Kidney (tissue), 14 donors: ENCODE data around the gene ENOX1. TPM values are rescaled to one million over a fixed set of nuclear protein-coding genes. Genes with fewer than 3 reads are reported as not detected.

Experiments used
- DNase-seq, 5 donors: peaks; one replicate each; pipeline ENCODE4 v3.0.0-alpha.2; 2013 to 2020
- FAIRE-seq: peaks from 2 replicates; lab custom pipeline; 2012; peaks lifted over from hg19 to GRCh38; lab: Jason Lieb, UNC
- H3K27ac ChIP-seq, 2 donors: one replicate each; pipeline ENCODE4 v1.7.0; 2013; ENCODE audit warnings: low read depth in 2 of 2, low read length in 2 of 2, inconsistent platforms in 1 of 2
- H3K27me3 ChIP-seq: one replicate; pipeline ENCODE4 v1.7.1; 2013; ENCODE audit warnings: low read length, inconsistent platforms; ENCODE audit not compliant: control insufficient read depth, insufficient read depth
- H3K36me3 ChIP-seq, 3 donors: one replicate each; pipeline versions ENCODE4 v1.7.0 to v1.7.1; 2013; ENCODE audit warnings: low read length in 3 of 3, control low read depth in 1 of 3, inconsistent platforms in 1 of 3; ENCODE audit not compliant: insufficient read depth in 3 of 3, control insufficient read depth in 2 of 3
- H3K4me1 ChIP-seq, 3 donors: one replicate each; pipeline versions ENCODE4 v1.7.0 to v1.7.1; 2013; ENCODE audit warnings: low read length in 3 of 3, inconsistent platforms in 1 of 3, low read depth in 1 of 3; ENCODE audit not compliant: control insufficient read depth in 2 of 3, insufficient read depth in 2 of 3
- H3K4me3 ChIP-seq, 3 donors: one replicate each; pipeline versions ENCODE4 v1.7.0 to v1.8.1; 2013; ENCODE audit warnings: low read length in 3 of 3, control low read depth in 1 of 3, inconsistent platforms in 1 of 3
- H3K9ac ChIP-seq, 3 donors: one replicate each; pipeline versions ENCODE4 v1.7.0 to v1.7.1; 2013; ENCODE audit warnings: low read length in 3 of 3, control low read depth in 1 of 3, inconsistent platforms in 1 of 3
- H3K9me3 ChIP-seq, 3 donors: one replicate each; pipeline versions ENCODE4 v1.7.0 to v1.7.1; 2013; ENCODE audit warnings: low read length in 3 of 3, control low read depth in 1 of 3, inconsistent platforms in 1 of 3; ENCODE audit not compliant: control insufficient read depth in 2 of 3, insufficient read depth in 1 of 3
- intact Hi-C: fragments of 100-400 bp; cut with DNase I; formaldehyde crosslinking; loops from one replicate; pipeline ENCODE4 v1.11.1; 2022
- polyA plus RNA-seq: library from polyadenylated mRNA; stranded (reverse); fragments of 350-450 nt; fragmentation: Illumina TruSeq; extraction: RNeasy Lipid Tissue Mini Kit (QIAGEN cat#74804); gene quantifications from one replicate; pipeline ENCODE4 v1.2.3, GENCODE V29; 2014; ENCODE audit warnings: low read depth, low replicate concordance; ENCODE audit not compliant: insufficient read depth
- total RNA-seq: library from RNA; stranded (reverse); fragmentation: NEBNext Ultra II Directional; extraction: Animal tissue kit (Norgen Biotek cat#: 25700); gene quantifications from one replicate; pipeline ENCODE4 v1.2.1, GENCODE V29; 2021
- TF ChIP-seq, protein P1 (sequence below): IDR thresholded peaks from 3 replicates; pipeline ENCODE4 v1.5.1; 2012; ENCODE audit warnings: mild to moderate bottlenecking, moderate library complexity, borderline replicate concordance; ENCODE audit not compliant: insufficient read depth; ENCODE audit errors: extremely low read depth
- donor health status: control.
- donor health status: control.
- donor health status: control.
- donor health status: control.
- donor health status: control.
- donor health status: DM: yes; HTN: yes; CAD: no.
- donor health status: Normal renal cell carcinoma (clear cell type).

Gene ENOX1
- total and polyA plus RNA-seq, 2 donors from 2014 or later, result 4.9 to 6.8 TPM

DNA sequence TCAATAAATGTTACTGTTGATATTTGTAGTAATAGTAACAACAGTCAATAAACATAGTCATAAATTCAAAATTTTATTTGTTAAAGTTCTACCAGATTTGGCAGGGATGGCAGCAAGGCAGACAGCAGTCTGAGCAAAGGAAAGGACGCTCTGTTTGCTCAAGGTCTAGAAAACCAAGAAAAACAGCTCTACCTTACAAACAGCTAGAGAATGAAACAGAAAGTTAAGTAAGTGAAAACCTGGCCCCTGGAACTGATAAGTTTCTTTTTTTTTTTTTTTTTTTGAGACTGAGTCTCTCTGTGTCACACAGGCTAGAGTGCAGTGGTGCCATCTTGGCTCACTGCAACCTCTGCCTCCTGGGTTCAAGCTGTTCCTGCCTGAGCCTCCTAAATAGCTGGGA, 27.9 kb downstream of the ENOX1 start:
- intact Hi-C loops, result no loop called here
- FAIRE-seq, result no peak
- no peaks in the 10 kb centered on the region for H3K36me3 ChIP-seq

GRCh38 chr13:43757266-43757665, 29.5 kb downstream of the ENOX1 start:
- intact Hi-C loops, result no loop called here
- H3K9me3 ChIP-seq, result no peaks in the 10 kb centered on the region
- H3K27me3 ChIP-seq, result no peaks in the 10 kb centered on the region
- TF ChIP-seq, protein P1, sequence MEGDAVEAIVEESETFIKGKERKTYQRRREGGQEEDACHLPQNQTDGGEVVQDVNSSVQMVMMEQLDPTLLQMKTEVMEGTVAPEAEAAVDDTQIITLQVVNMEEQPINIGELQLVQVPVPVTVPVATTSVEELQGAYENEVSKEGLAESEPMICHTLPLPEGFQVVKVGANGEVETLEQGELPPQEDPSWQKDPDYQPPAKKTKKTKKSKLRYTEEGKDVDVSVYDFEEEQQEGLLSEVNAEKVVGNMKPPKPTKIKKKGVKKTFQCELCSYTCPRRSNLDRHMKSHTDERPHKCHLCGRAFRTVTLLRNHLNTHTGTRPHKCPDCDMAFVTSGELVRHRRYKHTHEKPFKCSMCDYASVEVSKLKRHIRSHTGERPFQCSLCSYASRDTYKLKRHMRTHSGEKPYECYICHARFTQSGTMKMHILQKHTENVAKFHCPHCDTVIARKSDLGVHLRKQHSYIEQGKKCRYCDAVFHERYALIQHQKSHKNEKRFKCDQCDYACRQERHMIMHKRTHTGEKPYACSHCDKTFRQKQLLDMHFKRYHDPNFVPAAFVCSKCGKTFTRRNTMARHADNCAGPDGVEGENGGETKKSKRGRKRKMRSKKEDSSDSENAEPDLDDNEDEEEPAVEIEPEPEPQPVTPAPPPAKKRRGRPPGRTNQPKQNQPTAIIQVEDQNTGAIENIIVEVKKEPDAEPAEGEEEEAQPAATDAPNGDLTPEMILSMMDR, result no peak
- no peak overlapping the region for H3K27ac ChIP-seq
- H3K36me3 ChIP-seq, result no peaks in the 10 kb centered on the region
- no peak overlapping the region for H3K9ac ChIP-seq
- H3K4me3 ChIP-seq, result no peak overlapping the region
- no peak for FAIRE-seq
- no peak for DNase-seq
- H3K4me1 ChIP-seq, result no peaks in the 10 kb centered on the region

More for the DNA sequence above, 27.9 kb downstream of the ENOX1 start:
- DNase-seq, result no peak
- H3K4me1 ChIP-seq, result no peaks in the 10 kb centered on the region
- no peaks in the 10 kb centered on the region for H3K9me3 ChIP-seq
- TF ChIP-seq, protein P1, result no peak
- H3K9ac ChIP-seq, result no peak overlapping the region
- H3K27ac ChIP-seq, result no peak overlapping the region
- H3K27me3 ChIP-seq, result no peaks in the 10 kb centered on the region
- no peak overlapping the region for H3K4me3 ChIP-seq

DNA sequence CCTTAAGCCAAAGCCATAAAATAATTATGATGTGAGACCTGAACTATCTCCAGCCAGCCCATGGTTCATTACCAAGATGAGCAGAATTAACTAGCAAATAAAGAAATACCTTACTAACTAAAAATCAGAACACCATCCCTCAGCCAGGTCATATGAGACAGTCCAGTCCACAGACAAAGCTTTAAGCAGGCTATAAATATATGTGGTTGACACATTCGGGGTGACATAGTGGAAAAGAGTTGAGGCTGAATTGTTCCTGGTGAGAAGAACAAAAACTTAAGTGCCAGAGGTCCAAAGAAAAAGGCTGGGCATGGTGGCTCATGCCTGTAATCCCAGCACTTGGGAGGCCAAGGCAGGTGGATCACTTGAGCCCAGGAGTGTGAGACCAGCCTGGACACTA, 30.9 kb downstream of the ENOX1 start:
- Histone ChIP-seq H3K36me3 (no peaks in the 10 kb centered on the region), H3K4me1 (no peaks in the 10 kb centered on the region), H3K27ac (no peak overlapping the region), H3K27me3 (no peaks in the 10 kb centered on the region), H3K4me3 (no peak overlapping the region), H3K9ac (no peak overlapping the region), H3K9me3 (no peaks in the 10 kb centered on the region)
- FAIRE-seq (no peak), DNase-seq (no peak)
- TF ChIP-seq, protein P1, result no peak
- intact Hi-C loops, result no loop called here

DNA sequence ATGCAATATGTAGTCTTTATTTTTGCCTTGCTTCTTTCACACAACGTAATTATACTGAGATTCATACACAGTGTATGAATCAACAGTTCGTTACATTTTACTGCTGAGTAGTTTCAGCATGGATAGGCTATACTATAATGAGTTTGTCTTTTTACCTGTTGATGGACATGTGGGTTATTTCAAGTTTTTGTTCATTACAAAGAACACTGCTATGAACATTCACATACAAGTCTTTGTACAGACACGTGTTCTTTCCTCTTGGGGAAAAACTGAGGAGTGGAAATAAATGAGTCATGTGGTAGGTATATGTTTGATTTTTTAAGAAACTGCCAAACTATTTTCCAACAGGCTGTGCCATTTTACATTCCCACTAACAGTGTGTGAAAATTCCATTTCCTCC, 35.1 kb downstream of the ENOX1 start:
- no peak overlapping the region for H3K27ac ChIP-seq
- H3K4me3 ChIP-seq, result no peak overlapping the region
- intact Hi-C loops, result no loop called here
- H3K36me3 ChIP-seq, result no peaks in the 10 kb centered on the region
- H3K4me1 ChIP-seq, result no peaks in the 10 kb centered on the region
- no peak for FAIRE-seq
- H3K9me3 ChIP-seq, result no peaks in the 10 kb centered on the region
- TF ChIP-seq, protein P1, result no peak
- no peak for DNase-seq
- no peak overlapping the region for H3K9ac ChIP-seq
- H3K27me3 ChIP-seq, result no peaks in the 10 kb centered on the region
